ENCODE data around the gene NEK11. TPM values are rescaled to one million over a fixed set of nuclear protein-coding genes. Genes with fewer than 3 reads are reported as not detected.

Gene NEK11
- total RNA-seq, 1 donor from 2014 or later, result 8.1 TPM

- no peak overlapping the region for H3K27ac Mint-ChIP-seq
- H3K4me1 Mint-ChIP-seq, result no peaks in the 10 kb centered on the region
- Histone ChIP-seq H3K27me3 (no peaks in the 10 kb centered on the region), H3K36me3 (peaks cover 24% of the 10 kb centered on the region), H3K27ac (no peak overlapping the region), H3K4me1 (no peaks in the 10 kb centered on the region), H3F3A (ENCODE audit: low read depth) (no peaks in the 10 kb centered on the region), H3K9me3 (ENCODE audit: low read depth) (no peaks in the 10 kb centered on the region), H3K9ac (no peak overlapping the region), H3K4me3 (no peak overlapping the region), H2AFZ (replicated peaks) (no peak overlapping the region), H3K79me2 (ENCODE audit: low read depth) (no peaks in the 10 kb centered on the region), H3K4me2 (no peak overlapping the region), H4K20me1 (ENCODE audit: low read depth) (no peaks in the 10 kb centered on the region)
- H3K27me3 Mint-ChIP-seq (ENCODE audit: insufficient read depth, low read depth), result no peaks in the 10 kb centered on the region
- no peaks in the 10 kb centered on the region for H3K9me3 Mint-ChIP-seq
- no peak for DNase-seq (ENCODE audit: low spot score)
- no peak overlapping the region for H3K4me3 Mint-ChIP-seq
- H3K36me3 Mint-ChIP-seq, result peaks cover 10% of the 10 kb centered on the region
- no peak for TF ChIP-seq EZH2phosphoT487 (IDR thresholded peaks at IDR 0.05)
- TF ChIP-seq EZH2 (IDR thresholded peaks at IDR 0.05), result no peak
These were observed 29.4 kb upstream of the NEK11 start for GRCh38 chr3:130997289-130997688.

DNA sequence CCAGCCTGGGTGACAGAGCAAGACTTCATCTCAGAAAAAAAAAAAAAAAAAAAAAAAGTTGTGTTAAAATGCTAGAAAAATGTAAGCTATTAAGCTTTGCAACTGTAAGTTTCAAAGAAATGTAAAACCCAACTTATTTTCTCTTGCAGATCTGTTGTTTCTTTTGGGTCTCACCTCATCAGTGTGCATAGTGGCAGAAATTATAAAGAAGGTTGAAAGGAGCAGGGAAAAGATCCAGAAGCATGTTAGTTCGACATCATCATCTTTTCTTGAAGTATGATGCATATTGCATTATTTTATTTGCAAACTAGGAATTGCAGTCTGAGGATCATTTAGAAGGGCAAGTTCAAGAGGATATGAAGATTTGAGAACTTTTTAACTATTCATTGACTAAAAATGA is 25.6 kb upstream of the NEK11 start:
- no peaks in the 10 kb centered on the region for H3K9me3 Mint-ChIP-seq
- Histone ChIP-seq H3K36me3 (peaks cover 18% of the 10 kb centered on the region), H3K4me2 (no peak overlapping the region), H3F3A (ENCODE audit: low read depth) (no peaks in the 10 kb centered on the region), H3K79me2 (ENCODE audit: low read depth) (no peaks in the 10 kb centered on the region), H3K9ac (no peak overlapping the region), H3K9me3 (ENCODE audit: low read depth) (no peaks in the 10 kb centered on the region), H3K27me3 (no peaks in the 10 kb centered on the region), H4K20me1 (ENCODE audit: low read depth) (no peaks in the 10 kb centered on the region), H3K27ac (no peak overlapping the region), H2AFZ (replicated peaks) (no peak overlapping the region), H3K4me1 (no peaks in the 10 kb centered on the region), H3K4me3 (no peak overlapping the region)
- H3K27me3 Mint-ChIP-seq (ENCODE audit: insufficient read depth, low read depth), result no peaks in the 10 kb centered on the region
- no peak for TF ChIP-seq EZH2 (IDR thresholded peaks at IDR 0.05)
- H3K4me1 Mint-ChIP-seq, result no peaks in the 10 kb centered on the region
- peaks cover 14% of the 10 kb centered on the region for H3K36me3 Mint-ChIP-seq
- no peak for DNase-seq (ENCODE audit: low spot score)
- no peak overlapping the region for H3K4me3 Mint-ChIP-seq
- H3K27ac Mint-ChIP-seq, result no peak overlapping the region

- H3K4me1 Mint-ChIP-seq, result no peaks in the 10 kb centered on the region
These were observed 22.1 kb upstream of the NEK11 start for GRCh38 chr3:131004603-131005002.

GRCh38 chr3:131007256-131007655 is 19.4 kb upstream of the NEK11 start:
- H3F3A ChIP-seq (ENCODE audit: low read depth), result no peaks in the 10 kb centered on the region
- no peak overlapping the region for H3K9ac ChIP-seq
- Mint-ChIP-seq H3K36me3 (peaks cover 16% of the 10 kb centered on the region), H3K4me3 (no peak overlapping the region), H3K9me3 (no peaks in the 10 kb centered on the region), H3K27me3 (ENCODE audit: insufficient read depth, low read depth) (no peaks in the 10 kb centered on the region), H3K27ac (no peak overlapping the region), H3K4me1 (no peaks in the 10 kb centered on the region)
- H4K20me1 ChIP-seq (ENCODE audit: low read depth), result no peaks in the 10 kb centered on the region
- no peak overlapping the region for H3K4me3 ChIP-seq
- H3K36me3 ChIP-seq, result no peaks in the 10 kb centered on the region
- H3K4me2 ChIP-seq, result no peak overlapping the region
- H3K4me1 ChIP-seq, result no peaks in the 10 kb centered on the region
- H3K9me3 ChIP-seq (ENCODE audit: low read depth), result no peaks in the 10 kb centered on the region
- H3K79me2 ChIP-seq (ENCODE audit: low read depth), result no peaks in the 10 kb centered on the region
- H3K27me3 ChIP-seq, result no peaks in the 10 kb centered on the region
- no peak overlapping the region for H2AFZ ChIP-seq (replicated peaks)
- TF ChIP-seq CTCF (IDR thresholded peaks at IDR 0.05) (no peak), EZH2 (IDR thresholded peaks at IDR 0.05) (no peak), EZH2phosphoT487 (IDR thresholded peaks at IDR 0.05) (no peak)
- DNase-seq (ENCODE audit: low spot score), result no peak
- H3K27ac ChIP-seq, result no peak overlapping the region

More at GRCh38 chr3:131004603-131005002, 22.1 kb upstream of the NEK11 start:
- no peak overlapping the region for H3K4me3 ChIP-seq
- no peak overlapping the region for H3K27ac ChIP-seq
- no peaks in the 10 kb centered on the region for H3K4me1 ChIP-seq
- Mint-ChIP-seq H3K9me3 (no peaks in the 10 kb centered on the region), H3K27ac (no peak overlapping the region), H3K27me3 (ENCODE audit: insufficient read depth, low read depth) (no peaks in the 10 kb centered on the region), H3K36me3 (peaks cover 12% of the 10 kb centered on the region), H3K4me3 (no peak overlapping the region)
- no peak overlapping the region for H3K4me2 ChIP-seq
- H2AFZ ChIP-seq (replicated peaks), result no peak overlapping the region
- no peaks in the 10 kb centered on the region for H4K20me1 ChIP-seq (ENCODE audit: low read depth)
- no peak for TF ChIP-seq EZH2phosphoT487 (IDR thresholded peaks at IDR 0.05)
- no peak for TF ChIP-seq EZH2 (IDR thresholded peaks at IDR 0.05)
- TF ChIP-seq CTCF (IDR thresholded peaks at IDR 0.05), result no peak
- no peak overlapping the region for H3K9ac ChIP-seq
- DNase-seq (ENCODE audit: low spot score), result no peak
- no peaks in the 10 kb centered on the region for H3K79me2 ChIP-seq (ENCODE audit: low read depth)
- H3K27me3 ChIP-seq, result no peaks in the 10 kb centered on the region
- H3F3A ChIP-seq (ENCODE audit: low read depth), result no peaks in the 10 kb centered on the region
- H3K9me3 ChIP-seq (ENCODE audit: low read depth), result no peaks in the 10 kb centered on the region
- peaks cover 12% of the 10 kb centered on the region for H3K36me3 ChIP-seq
